Left lobe of liver (tissue), 2 donors: ENCODE results near the gene ALG2. TPM values are rescaled to one million over a fixed set of nuclear protein-coding genes. Genes with fewer than 3 reads are reported as not detected.
"Not testable (repeated sequence)": the region's sequence is repeated elsewhere in the genome, so short reads cannot be mapped to it uniquely, and the experiment has no call there.

Experiments used
- ATAC-seq: fragments of 200-7000 bp; cut with Tn5 transposase; one replicate; pipeline ENCODE4 v1.9.1; 2020; ENCODE audit warnings: mild to moderate bottlenecking, moderate library complexity
- DNase-seq: peaks from one replicate; pipeline ENCODE4 v3.0.0-alpha.2; 2020; ENCODE audit warnings: low spot score
- total RNA-seq: library from RNA; stranded (reverse); gene quantifications from one replicate; pipeline ENCODE4 v1.2.1, GENCODE V29; 2021
- donor health status: DM: no; HTN: no; CAD: no; lungs with moderate emphysema.
- donor health status: DM: no; HTN: yes; CAD: no.

The ALG2 gene
- total RNA-seq, 1 donor from 2014 or later = 29.1 TPM

DNA sequence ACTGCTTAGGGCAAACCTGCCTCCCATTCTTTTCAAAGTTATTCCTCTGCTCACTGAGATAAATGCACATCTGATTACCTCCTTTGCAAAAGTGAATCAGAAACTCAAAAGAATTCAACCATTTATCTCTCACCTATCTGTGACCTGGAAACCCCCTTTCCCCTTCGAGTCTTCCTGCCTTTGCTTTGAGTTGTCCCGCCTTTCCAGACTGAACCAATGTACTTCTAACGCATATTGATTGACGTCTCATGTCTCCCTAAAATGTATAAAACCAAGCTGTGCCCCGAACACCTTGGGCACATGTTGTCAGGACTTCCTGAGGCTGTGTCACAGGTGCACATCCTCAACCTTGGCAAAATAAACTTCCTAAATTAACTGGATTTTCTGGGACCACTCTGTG is 25.3 kb downstream of the ALG2 start:
- not testable (repeated sequence) for DNase-seq, ATAC-seq

DNA sequence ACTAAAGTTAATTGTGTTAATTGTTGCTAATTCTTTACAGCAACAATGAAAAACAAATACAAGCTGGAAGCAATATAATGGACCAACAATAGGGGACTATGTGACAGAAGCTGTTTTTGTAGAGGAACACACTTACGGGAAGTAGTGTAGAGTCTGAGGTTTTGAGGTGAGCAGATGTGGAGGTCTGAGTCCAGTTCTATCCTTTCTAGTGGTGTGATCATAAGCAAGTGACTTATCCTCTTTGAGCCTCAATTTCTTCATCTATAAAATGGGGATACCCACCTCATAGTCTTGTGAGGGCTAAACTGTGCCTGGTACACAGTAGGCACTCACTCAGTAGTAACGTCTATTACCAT is 28.3 kb downstream of the ALG2 start:
- no peak for DNase-seq
- ATAC-seq = no peak

DNA sequence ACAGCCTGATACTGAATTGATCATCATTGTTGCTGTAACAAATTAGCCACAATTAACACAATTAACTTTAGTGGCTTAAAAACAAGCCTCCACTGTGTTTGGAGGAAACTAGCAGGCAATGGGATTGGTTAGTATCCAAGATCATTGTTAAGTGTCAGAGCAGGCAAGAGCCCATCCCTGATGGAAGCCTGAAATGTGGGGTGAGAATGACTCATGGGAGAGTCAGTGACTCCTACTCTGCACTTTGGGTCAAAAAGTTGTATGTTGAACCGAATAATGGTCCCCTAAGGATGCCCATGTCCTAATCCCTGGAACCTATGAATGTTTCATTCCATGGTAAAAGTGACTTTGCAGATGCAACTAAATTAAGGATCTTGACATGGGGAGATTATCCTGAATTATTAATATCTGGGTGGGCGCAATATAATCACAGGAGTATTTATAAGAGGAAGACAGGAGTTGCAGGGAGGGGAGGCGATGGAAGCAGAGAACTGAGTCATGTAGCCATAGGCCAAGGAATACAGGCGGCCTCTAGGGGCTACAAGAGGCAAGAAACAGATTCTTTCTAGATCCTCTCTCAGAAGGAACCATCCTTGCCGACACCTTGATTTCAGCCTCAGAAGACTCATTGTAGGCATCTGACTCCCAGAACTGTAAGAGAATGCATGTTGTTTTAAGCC is 28.8 kb downstream of the ALG2 start:
- ATAC-seq = no peak
- no peak for DNase-seq

DNA sequence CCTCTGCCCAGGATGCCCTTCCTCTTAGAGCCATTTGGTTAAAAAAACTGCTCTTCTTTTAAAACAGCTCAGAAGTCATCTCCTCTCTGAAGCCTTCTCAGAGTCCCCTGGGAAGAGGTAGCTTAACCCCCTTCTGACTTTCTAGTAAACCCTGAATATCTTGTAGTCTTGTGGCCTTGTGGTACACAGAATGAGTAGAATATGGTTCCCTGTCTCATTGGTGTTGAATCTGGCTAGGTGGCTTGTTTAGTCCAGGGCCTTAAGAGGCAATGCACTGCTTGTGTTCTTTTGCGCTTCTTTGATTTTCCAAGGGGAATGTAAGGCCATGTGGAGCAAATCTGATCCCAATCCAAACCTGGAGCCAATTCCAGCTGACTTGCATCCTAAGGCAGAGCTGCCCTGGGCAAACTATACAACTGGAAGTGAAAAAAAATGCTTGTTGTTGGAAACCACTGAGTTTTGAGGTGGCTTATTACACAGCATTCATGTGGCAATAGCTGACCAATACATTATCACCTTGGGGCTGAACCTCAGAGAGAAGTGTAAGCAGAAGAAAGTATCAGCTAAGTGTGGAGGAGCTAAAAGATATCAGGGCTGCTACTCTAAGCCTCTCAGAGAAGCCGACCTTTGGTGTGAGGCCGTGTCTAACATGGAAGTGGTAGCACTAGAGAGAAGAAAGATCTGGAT is 31.0 kb downstream of the ALG2 start:
- ATAC-seq = no peak
- no peak for DNase-seq

DNA sequence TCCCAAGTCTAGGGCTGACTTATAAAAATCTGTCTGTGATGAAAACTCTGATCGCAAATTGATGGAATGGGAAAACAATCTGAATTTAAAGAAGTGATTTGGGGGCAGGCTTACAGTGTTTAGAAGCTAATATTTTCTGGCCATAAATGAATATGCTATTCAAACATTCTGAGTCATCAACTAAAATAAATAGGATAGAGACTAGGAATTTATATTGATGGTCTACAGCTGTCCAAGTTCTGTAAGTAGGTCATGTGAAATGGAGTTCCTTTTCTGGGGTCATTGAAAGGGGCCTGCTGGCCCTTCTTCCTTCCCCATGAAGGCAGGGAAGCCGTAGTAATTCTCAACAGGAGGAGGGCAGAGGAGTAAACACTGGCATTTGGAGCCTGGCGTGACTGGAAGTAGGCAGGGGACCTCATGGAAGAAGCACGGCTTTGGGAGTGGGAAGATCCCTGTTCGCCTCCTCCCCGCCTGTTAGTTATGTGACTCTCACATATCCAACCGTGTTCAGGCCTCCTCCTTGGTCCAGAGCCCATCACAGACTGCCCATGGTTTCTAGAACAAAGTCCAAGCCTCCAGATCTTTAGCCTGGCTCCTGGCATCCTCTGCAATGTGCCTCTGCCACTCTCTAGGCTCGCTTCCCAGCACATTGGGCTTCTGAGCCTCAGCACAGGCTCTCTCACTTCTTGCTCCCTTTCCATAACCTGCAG is 31.7 kb downstream of the ALG2 start:
- ATAC-seq (no peak), DNase-seq (no peak)

DNA sequence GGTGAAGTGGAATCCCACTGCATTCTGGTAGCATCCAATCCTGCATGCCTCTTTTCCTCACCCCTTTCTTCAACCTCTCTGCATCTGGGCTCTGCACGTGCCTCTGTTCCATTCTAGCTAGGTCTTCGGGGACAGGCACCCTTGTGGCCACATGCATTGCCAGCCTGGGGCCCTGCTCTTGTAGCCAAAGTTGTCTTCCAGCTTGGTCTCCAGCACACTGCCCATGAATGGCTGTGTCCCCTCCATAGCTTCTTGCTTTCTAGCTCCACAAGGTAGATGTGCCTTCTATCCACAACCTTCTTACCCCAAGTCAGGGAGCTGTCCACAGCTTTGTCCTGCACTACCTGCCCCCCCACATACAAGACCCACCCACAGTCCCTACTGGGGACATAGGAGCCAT is 32.6 kb downstream of the ALG2 start:
- DNase-seq (no peak), ATAC-seq (no peak)

DNA sequence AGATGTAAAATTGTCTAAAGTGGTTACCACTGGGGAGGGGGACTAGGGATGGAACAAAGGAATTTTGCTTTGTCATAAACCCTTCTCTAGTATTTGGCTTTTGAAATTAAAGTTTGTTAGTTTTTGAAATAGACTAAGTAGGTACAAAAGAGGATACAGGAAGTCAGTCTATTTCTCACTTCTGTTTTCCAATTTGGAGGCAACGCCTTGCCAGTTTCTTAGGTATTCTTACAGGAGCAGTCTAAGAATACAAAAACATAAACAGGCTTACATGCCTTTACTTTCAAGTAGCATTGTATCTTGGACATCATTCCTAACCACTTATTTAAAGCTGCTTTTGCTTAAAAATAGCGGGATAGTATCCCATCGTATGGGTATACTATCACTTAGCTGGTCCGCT is 34.4 kb downstream of the ALG2 start:
- DNase-seq = no peak
- ATAC-seq = no peak

DNA sequence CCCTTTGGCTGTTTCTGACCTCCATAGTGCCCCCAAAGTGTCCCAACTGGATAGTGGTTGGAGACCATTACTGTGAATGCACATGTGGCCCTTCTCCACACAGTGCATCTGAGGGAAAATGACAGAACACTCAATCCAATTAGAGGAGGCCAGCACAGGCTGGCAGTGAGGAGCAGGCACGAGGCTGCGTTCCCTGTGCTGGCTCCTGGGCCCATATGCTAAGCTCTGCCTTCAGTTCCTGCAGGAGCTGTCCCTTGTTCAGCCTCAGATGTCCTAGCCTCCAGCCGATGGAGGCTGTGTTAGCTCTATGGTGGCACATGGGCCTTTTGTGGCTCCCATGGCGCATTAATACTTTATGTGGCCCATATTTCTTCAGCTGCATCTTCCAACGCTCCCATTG is 35.8 kb downstream of the ALG2 start:
- DNase-seq (no peak), ATAC-seq (no peak)

DNA sequence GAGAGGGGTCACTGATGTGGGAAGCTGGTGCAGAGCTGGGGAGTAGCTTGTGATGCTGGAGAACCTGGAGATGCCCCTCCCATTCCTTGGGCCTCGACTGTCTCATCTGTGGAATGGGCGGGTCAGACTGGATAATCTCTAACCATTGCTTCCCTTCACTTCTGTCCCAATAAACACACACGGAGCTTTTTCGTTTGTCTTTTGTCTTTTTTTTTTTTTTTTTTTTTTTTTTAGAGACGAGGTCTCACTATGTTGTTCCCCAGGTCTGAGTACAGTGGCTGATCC is 36.5 kb downstream of the ALG2 start:
- DNase-seq = no peak
- ATAC-seq = no peak

DNA sequence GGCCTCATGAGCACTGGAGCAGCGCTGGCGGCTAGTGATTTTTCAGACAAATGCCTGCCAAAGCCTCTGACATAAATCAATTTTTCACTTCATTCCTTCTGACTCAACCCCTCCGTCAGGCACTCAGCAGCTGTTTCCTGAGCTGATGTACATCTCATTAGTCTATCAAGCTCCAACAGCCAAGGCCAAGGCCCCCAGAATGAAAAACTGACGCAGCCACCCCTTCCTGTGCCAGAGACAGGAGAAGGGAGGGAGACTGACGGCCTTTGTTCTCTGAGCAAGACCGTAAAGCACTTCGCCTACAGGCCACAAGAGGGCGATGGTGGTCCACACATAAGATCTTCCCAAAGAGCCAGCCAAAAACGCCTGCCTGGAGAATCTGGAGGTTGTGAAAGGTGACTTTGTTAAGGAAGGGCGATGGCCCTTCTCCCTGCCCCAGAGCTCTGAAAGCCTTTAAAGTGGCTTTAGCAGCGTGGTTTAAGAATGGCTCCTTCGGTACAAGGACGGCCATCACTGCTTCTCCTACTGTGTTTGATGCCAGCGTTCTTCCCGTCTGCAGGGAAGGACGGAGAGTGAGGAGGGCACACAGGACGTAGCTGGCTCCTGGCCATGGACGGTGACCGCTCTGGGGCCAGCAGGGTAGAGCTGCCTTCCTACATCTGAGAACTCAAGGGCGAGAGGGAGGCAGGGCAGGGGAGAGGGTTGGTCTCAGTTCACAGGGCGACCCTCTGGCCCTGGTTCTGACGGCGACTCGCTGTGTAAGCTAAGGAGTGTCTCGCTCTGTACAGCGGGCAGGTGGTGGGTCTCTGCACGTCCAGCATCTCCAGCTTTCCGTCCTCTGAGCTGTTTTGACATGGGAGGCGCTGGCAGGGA is 37.0 kb downstream of the ALG2 start:
- peak; percentile 99 for ATAC-seq

DNA sequence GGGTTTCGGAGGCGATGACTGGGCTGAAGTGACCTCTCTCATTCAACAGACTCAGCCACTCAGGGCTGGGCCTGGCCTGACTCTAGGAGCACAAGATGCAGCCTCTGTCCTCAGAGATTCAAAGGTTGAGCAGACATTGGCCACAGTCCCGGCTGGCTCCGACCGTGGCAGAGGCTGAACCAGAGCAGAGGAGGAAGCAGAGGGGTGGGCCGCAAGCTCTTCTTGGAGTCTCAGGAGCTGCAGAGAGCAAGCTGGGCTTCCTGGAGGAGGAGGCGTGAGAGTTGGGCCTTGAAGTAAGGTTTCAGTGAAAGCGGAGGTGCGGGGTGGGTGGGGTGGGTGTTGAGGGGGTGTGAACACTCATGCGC is 37.6 kb downstream of the ALG2 start:
- peak; percentile 57 for DNase-seq
- peak; percentile 76 for ATAC-seq

More for the DNA sequence above, 37.0 kb downstream of the ALG2 start:
- DNase-seq = peak; percentile 82

DNA sequence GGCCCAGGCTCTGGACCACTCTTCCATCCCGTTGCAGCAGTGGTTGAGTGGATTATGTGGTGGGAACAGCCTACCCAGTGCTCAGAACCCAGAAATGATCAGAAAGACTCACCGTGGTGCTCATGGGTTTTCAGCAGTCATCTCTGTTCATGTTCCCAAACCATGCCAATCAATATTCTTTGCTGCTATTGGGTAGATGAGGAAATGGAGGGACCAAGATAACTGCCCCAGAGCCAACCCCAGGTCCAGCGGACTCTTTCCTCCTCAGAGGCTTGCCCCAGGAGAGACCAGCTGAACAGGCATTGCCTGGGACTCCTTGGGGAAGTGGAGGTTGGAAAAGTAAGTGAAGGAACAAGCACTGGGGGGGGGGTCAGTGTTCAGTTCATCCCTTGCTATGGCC is 38.1 kb downstream of the ALG2 start:
- DNase-seq (no peak), ATAC-seq (no peak)

DNA sequence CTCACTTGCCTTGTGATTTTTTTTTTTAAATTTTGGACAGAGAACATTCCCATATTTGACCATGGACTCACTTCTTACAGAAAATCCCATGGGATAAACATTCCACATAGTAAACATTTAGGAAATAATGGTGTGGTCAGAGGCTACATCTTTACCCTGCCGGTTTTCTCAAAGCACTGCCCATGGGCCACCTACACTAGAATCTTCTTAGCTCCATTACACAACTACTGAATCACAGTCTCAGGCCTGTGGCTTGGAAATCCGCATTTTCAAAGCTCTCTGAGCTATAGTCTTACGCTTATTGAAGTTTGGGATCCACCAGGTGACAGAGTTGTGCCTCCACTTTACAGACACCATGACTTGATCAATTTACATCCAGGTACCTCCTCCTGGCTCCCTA is 39.4 kb downstream of the ALG2 start:
- DNase-seq (no peak), ATAC-seq (no peak)

DNA sequence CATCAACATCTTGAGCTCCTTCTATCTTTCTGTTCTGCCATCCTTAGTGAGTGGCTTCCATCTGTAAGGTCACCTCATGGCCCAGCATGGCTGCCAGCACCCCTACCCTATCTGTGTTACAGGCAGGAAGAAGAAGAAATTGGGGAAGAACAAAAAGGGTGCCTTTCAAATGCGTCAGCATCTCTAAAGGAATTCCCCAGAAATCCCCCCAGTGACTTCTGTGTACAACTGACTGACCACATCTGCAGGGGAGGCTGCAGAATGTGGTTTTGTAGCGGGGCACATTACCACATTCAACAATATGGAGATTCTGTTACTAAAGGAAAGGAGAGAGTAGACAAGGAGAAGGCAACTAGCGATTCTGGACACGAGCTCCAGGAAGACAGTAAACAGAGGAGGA is 40.1 kb downstream of the ALG2 start:
- DNase-seq (no peak), ATAC-seq (no peak)

DNA sequence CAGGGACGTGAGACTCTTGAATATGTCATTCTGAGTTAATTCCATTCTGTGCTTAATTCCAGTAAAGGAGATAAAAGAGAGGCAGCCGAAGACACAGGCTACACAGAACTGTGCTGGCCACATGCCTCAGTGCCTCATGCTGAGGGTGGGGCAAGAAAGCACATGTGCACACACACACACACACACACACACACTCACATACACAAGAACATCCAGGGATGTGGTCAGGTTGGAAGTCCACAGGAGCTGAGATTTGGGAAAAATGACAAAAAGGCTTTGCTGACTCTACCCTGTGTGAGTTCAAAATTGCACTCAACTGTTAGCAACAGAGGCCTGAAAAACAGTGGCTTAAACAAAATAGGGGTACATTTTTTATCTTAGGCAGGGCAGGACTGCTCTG is 40.5 kb downstream of the ALG2 start:
- no peak for ATAC-seq
- DNase-seq = no peak

DNA sequence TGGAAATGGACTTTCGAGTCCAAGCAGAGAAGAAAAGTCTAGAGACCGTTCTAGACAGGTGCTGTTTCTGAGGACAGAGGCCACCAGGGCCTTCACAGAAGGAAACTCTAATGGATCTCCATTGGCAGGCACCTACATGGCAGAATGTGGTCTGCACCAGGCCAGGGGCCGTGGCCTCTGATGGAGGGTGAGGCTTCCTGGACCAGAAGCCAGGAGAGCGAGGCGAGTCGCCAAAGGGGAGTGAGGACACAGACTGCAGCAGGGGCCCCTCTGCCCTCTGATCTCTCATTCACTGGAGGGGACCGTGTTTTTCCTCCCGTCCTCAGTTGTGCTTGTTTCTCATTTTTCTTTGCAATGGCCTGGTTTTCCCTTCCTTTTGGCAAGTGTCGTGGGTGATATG is 41.1 kb downstream of the ALG2 start:
- DNase-seq (no peak), ATAC-seq (no peak)

DNA sequence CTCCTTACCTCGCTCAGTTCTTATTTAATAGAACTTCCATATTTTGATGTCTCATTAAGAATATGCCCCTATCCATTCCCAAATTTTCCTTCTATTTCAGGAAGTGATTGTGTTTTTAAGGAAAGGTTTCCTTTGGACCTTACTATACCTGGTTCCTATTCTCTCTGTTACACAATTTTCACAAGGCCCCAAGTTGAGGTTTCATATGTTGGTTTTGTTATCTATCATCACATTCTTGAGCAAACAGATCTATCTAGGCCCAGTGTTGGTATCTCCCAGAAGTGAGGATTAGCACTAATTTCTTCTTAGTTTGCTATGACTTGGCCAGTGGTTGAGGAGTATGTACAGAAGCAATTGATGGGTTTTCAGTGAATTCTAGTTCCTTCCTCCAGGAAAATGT is 41.5 kb downstream of the ALG2 start:
- DNase-seq = no peak
- no peak for ATAC-seq

DNA sequence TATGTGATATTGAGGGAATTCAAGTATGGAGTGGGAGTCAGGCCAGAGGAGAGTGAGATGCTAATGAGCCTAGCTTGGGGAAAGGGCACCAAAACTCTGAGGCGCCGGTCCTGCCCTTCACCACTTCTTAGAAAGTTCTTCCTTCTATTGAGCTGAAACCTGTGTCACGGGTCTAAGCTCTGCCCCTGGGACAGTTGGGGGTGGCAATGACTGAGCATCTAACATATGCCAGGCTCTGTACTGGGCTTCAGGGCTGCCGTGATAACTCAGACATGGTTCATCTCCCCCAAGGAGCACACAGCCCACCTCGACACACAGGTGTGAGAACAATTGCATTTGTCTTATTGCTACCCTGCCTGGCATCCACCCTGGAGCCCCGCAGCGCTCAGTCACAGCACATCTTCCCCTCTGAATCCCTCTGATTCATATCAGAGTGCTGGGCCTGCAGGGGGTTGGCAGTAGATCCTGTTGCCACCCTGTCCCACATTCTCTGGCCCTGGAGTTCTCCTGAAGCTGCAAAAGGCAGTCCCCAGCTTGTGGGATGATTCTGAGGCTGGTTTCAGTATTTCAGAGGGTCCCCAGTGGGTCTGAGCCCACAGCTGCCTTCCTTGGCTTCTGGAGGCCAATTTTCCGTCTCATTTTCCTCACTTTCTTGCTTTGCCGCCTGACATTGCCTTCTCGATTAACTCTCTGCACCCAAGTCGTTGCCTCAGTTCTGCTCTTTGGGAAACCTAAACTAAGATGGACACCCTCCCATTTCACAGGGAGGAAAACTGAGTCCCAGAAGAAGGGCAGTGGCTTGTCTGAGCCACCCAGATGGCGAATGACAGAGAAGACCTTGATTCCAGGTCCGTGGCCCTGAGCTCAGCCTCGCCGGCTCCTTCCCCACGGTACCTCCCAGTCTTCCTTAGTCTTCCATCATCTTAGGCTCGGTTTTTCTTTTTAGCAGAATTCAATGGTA is 42.5 kb downstream of the ALG2 start:
- no peak for ATAC-seq
- DNase-seq = no peak

DNA sequence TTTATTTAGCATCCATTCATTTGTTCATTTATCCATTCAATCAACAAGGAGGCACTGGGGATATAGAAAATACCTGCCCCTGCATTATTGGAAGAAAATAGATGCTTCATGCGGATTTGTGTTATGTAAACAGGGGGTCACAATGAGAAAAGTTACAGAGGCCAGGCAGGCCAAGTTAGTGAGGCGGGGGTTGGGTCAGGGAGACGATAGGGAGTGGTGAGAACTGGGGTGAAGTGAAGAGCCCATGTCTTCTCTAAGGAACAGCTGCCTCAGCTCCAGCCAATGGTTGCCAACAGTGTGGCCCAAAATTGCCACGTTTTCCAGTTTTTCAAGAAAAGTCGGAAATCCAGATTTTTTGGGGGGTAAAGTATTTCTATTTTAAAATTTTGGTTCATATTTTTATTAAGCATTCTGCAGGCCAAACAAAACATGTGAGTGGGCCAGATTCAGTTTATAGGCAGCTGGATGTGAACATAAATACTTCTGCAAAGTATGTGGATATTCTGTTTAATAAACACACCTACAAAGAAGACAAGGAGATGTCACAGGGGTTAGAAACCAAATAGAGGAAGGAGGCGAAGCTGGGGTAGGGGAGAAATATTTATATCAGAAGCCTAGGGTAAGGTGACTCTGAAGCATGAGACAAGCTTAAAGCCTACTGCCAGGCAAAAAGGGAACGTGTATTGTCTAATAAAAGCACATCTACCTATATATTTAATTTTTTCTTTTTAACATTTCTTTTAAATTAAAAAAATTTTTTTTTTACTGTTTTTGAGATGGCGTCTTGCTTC is 44.0 kb downstream of the ALG2 start:
- DNase-seq (no peak), ATAC-seq (no peak)

DNA sequence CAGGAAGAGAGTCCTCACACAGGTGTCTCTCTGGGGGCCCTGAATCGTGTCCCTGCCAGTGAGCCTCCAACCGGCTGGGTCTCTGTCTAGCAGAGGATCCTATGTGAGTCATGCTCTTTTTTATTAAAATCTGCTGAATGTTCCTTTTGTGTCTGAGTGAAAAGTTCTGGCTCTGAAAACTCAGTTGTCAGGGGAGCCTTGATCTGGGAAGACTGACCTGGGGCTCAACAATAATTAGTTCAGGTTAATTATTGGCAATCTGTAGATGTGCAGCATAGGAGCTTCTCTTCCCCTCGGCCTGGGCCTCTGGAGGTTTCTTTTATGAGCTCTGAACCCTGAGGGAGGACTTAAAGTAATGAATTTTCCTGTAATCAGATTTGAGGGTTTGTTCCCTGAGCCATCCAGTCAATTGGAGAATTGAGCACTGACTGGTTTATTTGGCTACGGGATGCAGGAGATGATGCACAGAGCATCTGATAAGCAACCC is 45.2 kb downstream of the ALG2 start:
- no peak for ATAC-seq
- no peak for DNase-seq
